Measurements from ENCODE around the gene MEPCE. TPM values are rescaled to one million over a fixed set of nuclear protein-coding genes. Genes with fewer than 3 reads are reported as not detected.

MEPCE gene
- total and polyA plus RNA-seq, 2 experiments from 2014 or later = 8.0 to 24.2 TPM

DNA sequence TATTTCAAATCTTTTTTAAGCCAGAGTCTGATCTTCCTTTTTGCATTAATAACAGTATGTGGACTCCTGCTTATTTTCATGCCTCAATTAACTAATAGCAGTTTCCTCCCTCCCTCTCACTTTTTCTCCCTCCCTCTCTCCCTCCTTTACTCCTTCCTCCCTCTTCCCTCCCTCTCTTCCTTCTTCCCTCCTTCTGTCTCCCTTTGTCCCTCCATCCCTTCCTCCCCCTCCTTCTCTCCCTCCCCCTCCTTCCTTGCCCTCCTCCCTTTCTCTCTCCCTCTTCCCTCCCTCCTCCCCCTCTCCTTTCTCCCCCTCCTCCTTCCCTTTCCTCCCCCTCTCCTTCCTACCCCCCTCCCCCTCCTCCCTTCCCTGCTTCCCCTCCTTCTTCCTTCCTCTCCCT, 3.1 kb upstream of the MEPCE start:
- no peaks in the 10 kb centered on the region for H3K27me3 ChIP-seq (replicated peaks; ENCODE audit: insufficient read depth)
- H3K79me2 ChIP-seq (ENCODE audit: insufficient read depth) = peaks cover 18% of the 10 kb centered on the region
- H3K9ac ChIP-seq = no peak overlapping the region
- TF ChIP-seq EZH2 (IDR thresholded peaks at IDR 0.05; ENCODE audit: insufficient read depth, poor library complexity, severe bottlenecking) = no peak
- TF ChIP-seq EZH2phosphoT487 (IDR thresholded peaks at IDR 0.05; ENCODE audit: insufficient read depth, low read depth) = no peak
- H4K20me1 ChIP-seq (ENCODE audit: insufficient read depth) = no peaks in the 10 kb centered on the region
- H3K36me3 ChIP-seq (ENCODE audit: low read depth) = no peaks in the 10 kb centered on the region
- in situ Hi-C loops (cut with MboI) = no loop called here
- H3K27ac ChIP-seq = no peak overlapping the region
- H3K4me1 ChIP-seq (ENCODE audit: insufficient read depth) = 0 out of 2 replicates have a peak, but pooled peaks cover 7% of the 10 kb centered on the region
- no peaks in the 10 kb centered on the region for H3K9me3 ChIP-seq (ENCODE audit: low read depth)
- no peaks in the 10 kb centered on the region for H3K9me2 ChIP-seq (ENCODE audit: insufficient read depth)
- DNase-seq = no peak
- H2AFZ ChIP-seq = no peak overlapping the region
- H3K4me3 ChIP-seq = no peak overlapping the region
- H3F3A ChIP-seq (ENCODE audit: insufficient read depth) = 0 out of 2 replicates have a peak, but pooled peaks cover 2% of the 10 kb centered on the region
- H3K4me2 ChIP-seq (ENCODE audit: unreplicated experiment) = no peak overlapping the region

GRCh38 chr7:100427762-100428198, 1.9 kb upstream of the MEPCE start:
- H3K36me3 ChIP-seq (ENCODE audit: low read depth) = no peaks in the 10 kb centered on the region
- peak overlapping the region; percentile 98; the same call in 1 of the 2 replicates for H3K9ac ChIP-seq
- 0 out of 2 replicates have a peak, but pooled peaks cover 5% of the 10 kb centered on the region for H3F3A ChIP-seq (ENCODE audit: insufficient read depth)
- no peaks in the 10 kb centered on the region for H3K9me2 ChIP-seq (ENCODE audit: insufficient read depth)
- no peaks in the 10 kb centered on the region for H3K9me3 ChIP-seq (ENCODE audit: low read depth)
- DNase-seq = no peak
- H3K27me3 ChIP-seq (replicated peaks; ENCODE audit: insufficient read depth) = no peaks in the 10 kb centered on the region
- no peak for TF ChIP-seq EZH2phosphoT487 (IDR thresholded peaks at IDR 0.05; ENCODE audit: insufficient read depth, low read depth)
- no peak for TF ChIP-seq EZH2 (IDR thresholded peaks at IDR 0.05; ENCODE audit: insufficient read depth, poor library complexity, severe bottlenecking)
- peaks cover 31% of the 10 kb centered on the region for H3K79me2 ChIP-seq (ENCODE audit: insufficient read depth)
- in situ Hi-C loops (cut with MboI) = no loop called here
- H2AFZ ChIP-seq = peak overlapping the region; percentile 94
- H3K4me1 ChIP-seq (ENCODE audit: insufficient read depth) = 0 out of 2 replicates have a peak, but pooled peaks cover 14% of the 10 kb centered on the region
- H3K4me2 ChIP-seq (ENCODE audit: unreplicated experiment) = peak overlapping the region; percentile 94
- WGBS, 2 experiments (ENCODE audit: low coverage in 1 of 2, low lambda C conversion rate in 2 of 2, missing lambda C conversion rate in 2 of 2) = 39 to 60% methylated on average over 10 to 14 of the region's 16 CpGs
- peak overlapping the region; percentile 92 for H3K4me3 ChIP-seq
- H4K20me1 ChIP-seq (ENCODE audit: insufficient read depth) = no peaks in the 10 kb centered on the region
- H3K27ac ChIP-seq = peak overlapping the region; percentile 100; the same call in 1 of the 2 replicates

GRCh38 chr7:100428199-100428966, 1.2 kb upstream of the MEPCE start, which contains the start of gene ZCWPW1:
Gene ZCWPW1, minus strand, starts transcription at chr7:100428703. Its CDS starts 8,054 bp downstream, at chr7:100420649.
- H3K27ac ChIP-seq = peak within 1 kb of the TSS; percentile 100
- H4K20me1 ChIP-seq (ENCODE audit: insufficient read depth) = no peaks in the 10 kb centered on the region
- 0 out of 2 replicates have a peak, but pooled peaks cover 14% of the 10 kb centered on the region for H3K4me1 ChIP-seq (ENCODE audit: insufficient read depth)
- peak; percentile 97 for DNase-seq
- H3K9me2 ChIP-seq (ENCODE audit: insufficient read depth) = no peaks in the 10 kb centered on the region
- peak within 1 kb of the TSS; percentile 98 for H3K9ac ChIP-seq
- H3K27me3 ChIP-seq (replicated peaks; ENCODE audit: insufficient read depth) = no peaks in the 10 kb centered on the region
- peak within 1 kb of the TSS; percentile 94 for H2AFZ ChIP-seq
- 0 out of 2 replicates have a peak, but pooled peaks cover 5% of the 10 kb centered on the region for H3F3A ChIP-seq (ENCODE audit: insufficient read depth)
- peaks cover 37% of the 10 kb centered on the region for H3K79me2 ChIP-seq (ENCODE audit: insufficient read depth)
- WGBS, 2 experiments (ENCODE audit: low coverage in 1 of 2, low lambda C conversion rate in 2 of 2, missing lambda C conversion rate in 2 of 2) = 1 to 2% methylated on average over 60 to 65 of the region's 66 CpGs
- peak within 1 kb of the TSS; percentile 94 for H3K4me2 ChIP-seq (ENCODE audit: unreplicated experiment)
- H3K9me3 ChIP-seq (ENCODE audit: low read depth) = no peaks in the 10 kb centered on the region
- no peaks in the 10 kb centered on the region for H3K36me3 ChIP-seq (ENCODE audit: low read depth)
- in situ Hi-C loops (cut with MboI) = no loop called here
- H3K4me3 ChIP-seq = peak within 1 kb of the TSS; percentile 92
- TF ChIP-seq EZH2 (IDR thresholded peaks at IDR 0.05; ENCODE audit: insufficient read depth, poor library complexity, severe bottlenecking) (no peak), EZH2phosphoT487 (IDR thresholded peaks at IDR 0.05; ENCODE audit: insufficient read depth, low read depth) (no peak)

GRCh38 chr7:100428967-100429636, 529 bp upstream of the MEPCE start:
- Histone ChIP-seq H4K20me1 (ENCODE audit: insufficient read depth) (no peaks in the 10 kb centered on the region), H3K27ac (peak overlapping the region; percentile 100), H3K27me3 (replicated peaks; ENCODE audit: insufficient read depth) (no peaks in the 10 kb centered on the region), H3K79me2 (ENCODE audit: insufficient read depth) (peaks cover 44% of the 10 kb centered on the region), H3K9me3 (ENCODE audit: low read depth) (no peaks in the 10 kb centered on the region), H3F3A (ENCODE audit: insufficient read depth) (0 out of 2 replicates have a peak, but pooled peaks cover 9% of the 10 kb centered on the region), H3K9ac (peak overlapping the region; percentile 98), H3K9me2 (ENCODE audit: insufficient read depth) (no peaks in the 10 kb centered on the region), H3K4me2 (ENCODE audit: unreplicated experiment) (peak overlapping the region; percentile 94), H2AFZ (peak overlapping the region; percentile 94), H3K4me1 (ENCODE audit: insufficient read depth) (0 out of 2 replicates have a peak, but pooled peaks cover 14% of the 10 kb centered on the region), H3K36me3 (ENCODE audit: low read depth) (no peaks in the 10 kb centered on the region), H3K4me3 (peak overlapping the region; percentile 92)
- peak; percentile 100 for DNase-seq
- TF ChIP-seq EZH2phosphoT487 (IDR thresholded peaks at IDR 0.05; ENCODE audit: insufficient read depth, low read depth) = no peak
- TF ChIP-seq EZH2 (IDR thresholded peaks at IDR 0.05; ENCODE audit: insufficient read depth, poor library complexity, severe bottlenecking) = no peak
- 0 to 1% methylated on average over 38 to 40 of the region's 40 CpGs for WGBS, 2 experiments (ENCODE audit: low coverage in 1 of 2, low lambda C conversion rate in 2 of 2, missing lambda C conversion rate in 2 of 2)
- in situ Hi-C loops (cut with MboI) = no loop called here

Data from GM23248 (cell line).